Panc1 (cell line): ENCODE measurements around the gene CFAP299.

ENCODE experiments used
- POLR2AphosphoS5 ChIP-seq: IDR thresholded peaks from 2 replicates; pipeline ENCODE4 v1.6.1; 2012; ENCODE audit warnings: mild to moderate bottlenecking, low read depth, low read length, moderate library complexity
- TCF7L2 ChIP-seq: IDR thresholded peaks from 2 replicates; pipeline ENCODE4 v1.6.1; 2011; ENCODE audit warnings: mild to moderate bottlenecking, low read depth, low read length, inconsistent platforms
- TF ChIP-seq, protein P1 (sequence below): fragments of 450-650 bp; IDR thresholded peaks from 2 replicates; pipeline ENCODE4 v1.5.1; 2017; ENCODE audit warnings: mild to moderate bottlenecking
- TF ChIP-seq, protein P2 (sequence below), 2 experiments: IDR thresholded peaks; 2 replicates each; pipeline ENCODE4 v1.6.1; 2011 to 2012; ENCODE audit warnings: low read depth in 2 of 2, control low read depth in 1 of 2, low read length in 1 of 2, mild to moderate bottlenecking in 1 of 2, moderate library complexity in 1 of 2; ENCODE audit not compliant: insufficient read depth in 1 of 2

DNA sequence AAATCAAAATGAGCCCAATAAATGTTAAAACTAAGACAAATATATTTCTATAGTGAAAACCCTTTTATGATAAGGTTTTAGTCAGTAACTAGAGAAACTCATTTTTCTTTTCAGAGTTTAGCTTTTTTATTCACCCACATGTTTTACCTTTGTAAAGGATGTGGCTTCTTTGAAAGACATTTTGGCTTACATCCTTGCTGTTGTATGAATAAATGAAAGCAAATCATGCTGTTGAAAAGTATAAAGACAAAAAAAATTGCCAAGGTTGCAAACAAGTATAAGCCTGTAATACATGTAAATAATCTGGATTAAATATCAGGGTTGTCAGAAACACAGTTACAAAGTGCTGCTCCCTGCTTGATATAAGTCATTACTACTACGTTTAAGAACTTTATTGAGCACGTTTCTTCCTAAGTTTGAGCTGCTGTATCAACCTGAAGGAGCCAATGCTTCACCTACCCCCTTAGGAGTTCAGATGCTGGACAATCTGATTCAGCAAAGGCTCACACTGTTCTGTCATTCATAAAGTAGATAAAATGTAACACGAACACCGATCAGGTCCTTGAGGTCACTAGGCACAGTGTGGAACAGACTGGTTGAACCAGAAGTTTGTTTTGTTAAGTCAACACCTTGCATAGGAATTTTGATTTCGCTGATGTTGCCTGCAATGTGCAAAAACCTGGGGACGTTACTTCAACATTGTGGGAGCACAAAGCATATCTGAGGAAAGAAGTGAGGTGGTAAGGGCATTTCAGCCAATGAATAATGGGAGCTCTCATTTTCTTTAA is 373.7 kb downstream of the CFAP299 start:
- TF ChIP-seq, protein P1, sequence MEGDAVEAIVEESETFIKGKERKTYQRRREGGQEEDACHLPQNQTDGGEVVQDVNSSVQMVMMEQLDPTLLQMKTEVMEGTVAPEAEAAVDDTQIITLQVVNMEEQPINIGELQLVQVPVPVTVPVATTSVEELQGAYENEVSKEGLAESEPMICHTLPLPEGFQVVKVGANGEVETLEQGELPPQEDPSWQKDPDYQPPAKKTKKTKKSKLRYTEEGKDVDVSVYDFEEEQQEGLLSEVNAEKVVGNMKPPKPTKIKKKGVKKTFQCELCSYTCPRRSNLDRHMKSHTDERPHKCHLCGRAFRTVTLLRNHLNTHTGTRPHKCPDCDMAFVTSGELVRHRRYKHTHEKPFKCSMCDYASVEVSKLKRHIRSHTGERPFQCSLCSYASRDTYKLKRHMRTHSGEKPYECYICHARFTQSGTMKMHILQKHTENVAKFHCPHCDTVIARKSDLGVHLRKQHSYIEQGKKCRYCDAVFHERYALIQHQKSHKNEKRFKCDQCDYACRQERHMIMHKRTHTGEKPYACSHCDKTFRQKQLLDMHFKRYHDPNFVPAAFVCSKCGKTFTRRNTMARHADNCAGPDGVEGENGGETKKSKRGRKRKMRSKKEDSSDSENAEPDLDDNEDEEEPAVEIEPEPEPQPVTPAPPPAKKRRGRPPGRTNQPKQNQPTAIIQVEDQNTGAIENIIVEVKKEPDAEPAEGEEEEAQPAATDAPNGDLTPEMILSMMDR: no peak
- TF ChIP-seq, protein P2, sequence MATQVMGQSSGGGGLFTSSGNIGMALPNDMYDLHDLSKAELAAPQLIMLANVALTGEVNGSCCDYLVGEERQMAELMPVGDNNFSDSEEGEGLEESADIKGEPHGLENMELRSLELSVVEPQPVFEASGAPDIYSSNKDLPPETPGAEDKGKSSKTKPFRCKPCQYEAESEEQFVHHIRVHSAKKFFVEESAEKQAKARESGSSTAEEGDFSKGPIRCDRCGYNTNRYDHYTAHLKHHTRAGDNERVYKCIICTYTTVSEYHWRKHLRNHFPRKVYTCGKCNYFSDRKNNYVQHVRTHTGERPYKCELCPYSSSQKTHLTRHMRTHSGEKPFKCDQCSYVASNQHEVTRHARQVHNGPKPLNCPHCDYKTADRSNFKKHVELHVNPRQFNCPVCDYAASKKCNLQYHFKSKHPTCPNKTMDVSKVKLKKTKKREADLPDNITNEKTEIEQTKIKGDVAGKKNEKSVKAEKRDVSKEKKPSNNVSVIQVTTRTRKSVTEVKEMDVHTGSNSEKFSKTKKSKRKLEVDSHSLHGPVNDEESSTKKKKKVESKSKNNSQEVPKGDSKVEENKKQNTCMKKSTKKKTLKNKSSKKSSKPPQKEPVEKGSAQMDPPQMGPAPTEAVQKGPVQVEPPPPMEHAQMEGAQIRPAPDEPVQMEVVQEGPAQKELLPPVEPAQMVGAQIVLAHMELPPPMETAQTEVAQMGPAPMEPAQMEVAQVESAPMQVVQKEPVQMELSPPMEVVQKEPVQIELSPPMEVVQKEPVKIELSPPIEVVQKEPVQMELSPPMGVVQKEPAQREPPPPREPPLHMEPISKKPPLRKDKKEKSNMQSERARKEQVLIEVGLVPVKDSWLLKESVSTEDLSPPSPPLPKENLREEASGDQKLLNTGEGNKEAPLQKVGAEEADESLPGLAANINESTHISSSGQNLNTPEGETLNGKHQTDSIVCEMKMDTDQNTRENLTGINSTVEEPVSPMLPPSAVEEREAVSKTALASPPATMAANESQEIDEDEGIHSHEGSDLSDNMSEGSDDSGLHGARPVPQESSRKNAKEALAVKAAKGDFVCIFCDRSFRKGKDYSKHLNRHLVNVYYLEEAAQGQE (IDR thresholded peaks at IDR 0.05; ENCODE audit: insufficient read depth in 1 of 2, low read depth in 2 of 2, low read length in 1 of 2): no peak
- TF ChIP-seq POLR2AphosphoS5 (no peak), TCF7L2 (no peak)
